GM12873 (cell line): Measurements from ENCODE around the gene DIP2B.

Experiments
- TF ChIP-seq, protein P1 (sequence below): IDR thresholded peaks from 2 replicates; pipeline ENCODE4 v1.5.1; 2012; ENCODE audit warnings: low read depth, mild to moderate bottlenecking, moderate library complexity, low read length, control low read depth; ENCODE audit not compliant: insufficient read depth; ENCODE audit errors: missing control alignments

Gene DIP2B

DNA sequence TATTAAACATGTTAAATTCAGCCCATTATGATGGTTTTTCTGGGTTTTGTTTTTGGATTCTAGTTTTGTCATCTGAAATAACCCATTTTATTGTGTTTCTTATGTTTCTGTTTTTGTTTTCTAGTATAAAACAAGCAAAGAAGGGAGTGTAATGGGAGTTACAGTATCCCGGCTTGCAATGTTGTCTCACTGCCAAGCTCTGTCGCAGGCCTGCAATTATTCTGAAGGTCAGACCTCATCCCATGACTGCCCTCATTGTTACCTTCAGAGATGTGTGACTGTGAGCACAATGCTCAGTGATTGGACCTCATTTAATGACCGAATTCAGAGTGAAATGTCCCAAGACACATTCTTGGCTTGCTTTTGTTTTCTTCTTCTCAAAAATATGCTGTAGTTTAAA, 186.1 kb downstream of the DIP2B start:
- TF ChIP-seq, protein P1, sequence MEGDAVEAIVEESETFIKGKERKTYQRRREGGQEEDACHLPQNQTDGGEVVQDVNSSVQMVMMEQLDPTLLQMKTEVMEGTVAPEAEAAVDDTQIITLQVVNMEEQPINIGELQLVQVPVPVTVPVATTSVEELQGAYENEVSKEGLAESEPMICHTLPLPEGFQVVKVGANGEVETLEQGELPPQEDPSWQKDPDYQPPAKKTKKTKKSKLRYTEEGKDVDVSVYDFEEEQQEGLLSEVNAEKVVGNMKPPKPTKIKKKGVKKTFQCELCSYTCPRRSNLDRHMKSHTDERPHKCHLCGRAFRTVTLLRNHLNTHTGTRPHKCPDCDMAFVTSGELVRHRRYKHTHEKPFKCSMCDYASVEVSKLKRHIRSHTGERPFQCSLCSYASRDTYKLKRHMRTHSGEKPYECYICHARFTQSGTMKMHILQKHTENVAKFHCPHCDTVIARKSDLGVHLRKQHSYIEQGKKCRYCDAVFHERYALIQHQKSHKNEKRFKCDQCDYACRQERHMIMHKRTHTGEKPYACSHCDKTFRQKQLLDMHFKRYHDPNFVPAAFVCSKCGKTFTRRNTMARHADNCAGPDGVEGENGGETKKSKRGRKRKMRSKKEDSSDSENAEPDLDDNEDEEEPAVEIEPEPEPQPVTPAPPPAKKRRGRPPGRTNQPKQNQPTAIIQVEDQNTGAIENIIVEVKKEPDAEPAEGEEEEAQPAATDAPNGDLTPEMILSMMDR = no peak

DNA sequence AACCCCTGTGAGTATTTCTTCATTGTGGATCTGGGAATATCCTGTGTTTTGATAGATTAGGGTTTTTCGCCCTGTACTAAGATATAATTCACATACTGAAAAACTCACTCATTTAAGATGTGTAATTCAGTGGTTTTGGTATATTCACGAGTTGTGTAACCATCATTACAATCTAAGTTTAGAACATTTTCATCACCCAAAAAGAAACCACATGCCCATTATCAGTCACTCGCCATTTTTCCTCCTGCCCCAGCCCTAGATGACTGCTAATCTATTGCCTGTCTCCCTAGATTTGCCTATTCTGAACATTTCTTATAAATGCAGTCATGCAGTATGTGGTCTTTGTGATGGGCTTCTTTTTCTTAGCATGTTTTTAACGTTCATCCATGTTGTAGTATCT, 191.2 kb downstream of the DIP2B start:
- TF ChIP-seq, protein P1 = no peak

DNA sequence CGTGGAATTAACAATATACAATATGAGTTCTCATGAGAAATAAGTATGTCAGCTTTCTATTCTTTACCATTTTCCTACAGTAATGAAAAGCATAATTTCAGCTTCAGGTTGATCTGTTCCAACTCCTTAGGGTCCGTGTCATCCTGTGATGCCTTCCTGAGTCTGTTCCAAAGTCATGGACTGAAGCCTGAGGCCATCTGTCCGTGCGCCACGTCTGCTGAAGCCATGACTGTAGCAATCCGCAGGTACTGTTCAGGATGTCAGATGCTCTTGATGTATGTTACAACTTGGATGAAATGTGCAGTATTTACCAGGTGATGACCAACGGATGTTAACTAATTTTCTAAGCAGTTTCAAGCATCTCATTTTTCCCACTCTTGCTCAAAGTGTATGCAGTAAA, 192.1 kb downstream of the DIP2B start:
- TF ChIP-seq, protein P1 = no peak

DNA sequence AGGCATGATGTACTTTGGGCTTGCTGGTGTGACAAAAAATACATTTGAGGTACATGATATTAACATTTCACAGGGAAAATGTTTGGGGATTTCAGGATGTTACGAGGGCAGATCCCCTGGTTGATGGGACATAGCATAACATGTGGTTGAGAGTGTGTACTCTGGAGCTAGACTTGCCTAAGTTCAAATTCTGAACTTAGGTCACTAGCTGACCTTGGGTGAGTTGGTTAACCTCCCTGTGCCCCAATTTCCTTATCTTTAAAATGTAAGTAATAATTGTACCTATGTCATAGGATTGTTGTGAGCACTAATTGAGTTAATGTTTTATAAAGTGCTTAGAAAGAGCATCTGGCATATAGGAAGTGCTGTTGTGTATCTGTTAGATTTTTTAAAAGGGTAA, 194.4 kb downstream of the DIP2B start:
- TF ChIP-seq, protein P1 = no peak

DNA sequence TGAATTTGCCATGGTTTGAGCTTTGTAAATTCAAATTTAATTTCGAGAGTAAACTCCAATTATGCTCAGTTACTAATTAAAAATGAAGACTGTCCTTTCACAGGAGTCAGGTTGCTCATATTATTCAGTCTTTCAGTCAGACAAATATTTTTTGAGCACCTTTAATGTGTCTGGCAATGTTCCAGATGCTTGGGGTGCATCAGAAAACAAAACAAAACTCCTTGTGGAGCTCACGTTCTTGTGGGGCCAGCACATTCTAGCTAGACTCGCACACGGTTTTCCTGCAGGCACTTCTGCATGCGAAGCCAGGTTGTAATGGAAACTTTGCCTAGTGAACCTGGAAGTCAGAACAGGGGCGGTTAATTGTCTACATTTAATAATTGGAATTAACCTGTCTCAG, 195.2 kb downstream of the DIP2B start:
- TF ChIP-seq, protein P1 = no peak

DNA sequence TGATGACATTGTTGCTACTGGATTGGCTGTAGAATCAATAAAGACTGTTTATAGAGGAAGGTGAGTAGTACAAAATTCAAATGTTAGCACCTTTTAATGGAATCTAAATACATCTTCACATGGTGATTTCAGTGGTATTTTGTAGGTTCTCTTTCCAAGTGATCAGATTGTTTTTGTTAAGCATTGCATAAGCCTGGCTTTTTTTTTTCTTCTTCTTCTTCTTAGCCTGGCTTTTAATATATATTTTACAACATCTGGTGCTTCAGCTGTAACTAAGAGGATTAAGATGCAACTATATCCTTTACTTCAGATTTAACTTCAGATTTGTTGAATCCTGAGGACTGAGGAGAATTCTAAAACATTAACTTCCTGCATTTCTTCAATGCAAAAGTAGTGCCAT, 201.8 kb downstream of the DIP2B start:
- TF ChIP-seq, protein P1 = no peak

DNA sequence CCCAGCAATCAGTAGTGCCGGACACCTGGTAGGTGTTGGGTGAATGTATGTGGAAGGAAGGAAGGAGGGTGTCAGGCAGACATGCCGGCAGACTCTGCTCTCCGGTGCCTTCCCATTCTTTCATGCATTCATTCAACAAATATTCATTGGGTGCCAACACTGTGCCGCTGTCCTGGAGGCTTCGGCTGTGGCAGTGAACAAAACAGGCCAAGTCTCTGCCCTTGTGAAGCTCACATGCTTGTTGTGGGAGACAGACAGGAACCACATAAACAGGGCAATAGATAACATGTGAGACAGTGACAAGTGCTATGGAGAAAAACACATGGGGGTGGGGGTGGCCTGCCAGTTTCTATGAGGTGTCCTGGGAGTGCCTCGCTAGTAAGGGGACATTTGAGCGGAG, 202.6 kb downstream of the DIP2B start:
- TF ChIP-seq, protein P1 = no peak
